Measurements from ENCODE around the gene PSMA6.

- TF ChIP-seq CTCF (IDR thresholded peaks at IDR 0.05) (no peak), POLR2A (IDR thresholded peaks at IDR 0.05) (no peak)
These were observed 41.1 kb downstream of the PSMA6 start for GRCh38 chr14:35333264-35333730.
